HEK293 (cell line): ENCODE data around the gene SOX2.

Experiments
- CTCF ChIA-PET: fragments of 350-600 bp; formaldehyde crosslinking; extraction: SDS; loops from one replicate; lab custom pipeline; 2021; ENCODE audit warnings: antibody characterized with exemption; lab: Yijun Ruan, JAX
- POLR2A ChIA-PET: fragments of 300-600 bp; formaldehyde crosslinking; extraction: SDS; loops from one replicate; lab custom pipeline; 2020; ENCODE audit warnings: antibody characterized with exemption, inconsistent platforms; lab: Yijun Ruan, JAX
- H3K27ac ChIP-seq: fragments of 200-500 bp; sonication (Bioruptor generic); 2 replicates; pipeline ENCODE4 v1.5.1; 2014; ENCODE audit warnings: low read depth, low read length, control low read depth, inconsistent platforms; ENCODE audit errors: extremely low read depth
- H3K36me3 ChIP-seq, 2 experiments: fragments of 200-500 bp in 1 of 2; sonication (Bioruptor generic) in 1 of 2; 1 replicate in 1 of 2; 2 replicates in 1 of 2; pipeline ENCODE4 v1.5.1; 2014 to 2017; ENCODE audit warnings: inconsistent platforms in 2 of 2, low read length in 2 of 2; ENCODE audit not compliant: control insufficient read depth in 2 of 2, insufficient read depth in 1 of 2
- H3K4me1 ChIP-seq: fragments of 200-500 bp; sonication (Bioruptor generic); 2 replicates; pipeline ENCODE4 v1.5.1; 2014; ENCODE audit warnings: mild to moderate bottlenecking, low read length, inconsistent platforms; ENCODE audit not compliant: control insufficient read depth, insufficient read depth
- H3K4me3 ChIP-seq: 2 replicates; pipeline ENCODE4 v1.5.1; 2011; ENCODE audit warnings: low read depth, mild to moderate bottlenecking, control low read depth, low read length, moderate library complexity
- H3K9me3 ChIP-seq: fragments of 200-500 bp; sonication (Bioruptor generic); 2 replicates; pipeline ENCODE4 v1.5.1; 2014; ENCODE audit warnings: low read depth, low read length, inconsistent platforms; ENCODE audit not compliant: control insufficient read depth, insufficient read depth
- ELK4 ChIP-seq: IDR thresholded peaks from 2 replicates; pipeline ENCODE4 v1.6.1; 2011; ENCODE audit warnings: mild to moderate bottlenecking, low read depth, low read length, borderline replicate concordance
- GLIS1 ChIP-seq: fragments of 450-650 bp; formaldehyde crosslinking; IDR thresholded peaks from 2 replicates; pipeline ENCODE4 v1.5.1; 2016; ENCODE audit warnings: missing biosample characterization, missing genetic modification characterization
- REST ChIP-seq: fragments of 450-650 bp; formaldehyde crosslinking; IDR thresholded peaks from 2 replicates; pipeline ENCODE4 v1.5.1; 2016; ENCODE audit warnings: missing biosample characterization, missing genetic modification characterization
- SETDB1 ChIP-seq: IDR thresholded peaks from one replicate; pipeline ENCODE4 v1.6.1; 2017; ENCODE audit warnings: mild to moderate bottlenecking, low read length, moderate library complexity, mixed read lengths; ENCODE audit not compliant: insufficient read length
- ZNF121 ChIP-seq: fragments of 450-650 bp; formaldehyde crosslinking; IDR thresholded peaks from 2 replicates; pipeline ENCODE4 v1.5.1; 2016; ENCODE audit warnings: missing biosample characterization, missing genetic modification characterization
- ZNF24 ChIP-seq: fragments of 450-650 bp; formaldehyde crosslinking; IDR thresholded peaks from 2 replicates; pipeline ENCODE4 v1.5.1; 2016; ENCODE audit warnings: missing biosample characterization, missing genetic modification characterization
- ZNF280C ChIP-seq: fragments of 450-650 bp; formaldehyde crosslinking; IDR thresholded peaks from 2 replicates; pipeline ENCODE4 v1.5.1; 2016; ENCODE audit warnings: missing biosample characterization, missing genetic modification characterization
- ZNF362 ChIP-seq: fragments of 450-650 bp; formaldehyde crosslinking; IDR thresholded peaks from 2 replicates; pipeline ENCODE4 v1.5.1; 2016; ENCODE audit warnings: missing biosample characterization, missing genetic modification characterization
- ZNF366 ChIP-seq: fragments of 450-650 bp; formaldehyde crosslinking; conservative IDR thresholded peaks from 2 replicates; pipeline ENCODE4 v1.5.1; 2016; ENCODE audit warnings: missing biosample characterization, missing genetic modification characterization
- ZNF488 ChIP-seq: fragments of 450-650 bp; formaldehyde crosslinking; IDR thresholded peaks from 2 replicates; pipeline ENCODE4 v1.5.1; 2016; ENCODE audit warnings: missing biosample characterization, missing genetic modification characterization
- ZNF513 ChIP-seq: fragments of 450-650 bp; IDR thresholded peaks from 2 replicates; pipeline ENCODE4 v1.5.1; 2018; ENCODE audit warnings: missing biosample characterization, missing genetic modification characterization
- ZNF555 ChIP-seq: fragments of 450-650 bp; formaldehyde crosslinking; conservative IDR thresholded peaks from 2 replicates; pipeline ENCODE4 v1.5.1; 2017; ENCODE audit warnings: missing biosample characterization, mild to moderate bottlenecking, missing genetic modification characterization, inconsistent platforms
- ZNF580 ChIP-seq: fragments of 450-650 bp; formaldehyde crosslinking; IDR thresholded peaks from 2 replicates; pipeline ENCODE4 v1.5.1; 2016; ENCODE audit warnings: missing biosample characterization, missing genetic modification characterization

The SOX2 gene

GRCh38 chr3:181700168-181701087 lies 11.3 kb upstream of the SOX2 start (continued):
- TF ChIP-seq REST (tag by site-specific recombination) = no peak
- no peak for TF ChIP-seq ZNF121 (tag by site-specific recombination)
- TF ChIP-seq ZNF24 (tag by site-specific recombination) = no peak
- no peak for TF ChIP-seq ZNF366 (tag by site-specific recombination)
- no peak for TF ChIP-seq ZNF555 (tag by site-specific recombination)
- TF ChIP-seq ZNF280C = no peak
- no peak for TF ChIP-seq ELK4
- no peak for TF ChIP-seq ZNF513
- TF ChIP-seq GLIS1 (tag by site-specific recombination) = no peak
- no peak for TF ChIP-seq SETDB1
- TF ChIP-seq, all 188 proteins: peak for 8

- POLR2A ChIA-PET = no interaction called here
- TF ChIP-seq ZNF362 (no peak), ZNF580 (tag by site-specific recombination) (no peak), ZNF488 (tag by site-specific recombination) (no peak)
- TF ChIP-seq, all 188 proteins: peak for 0
- Histone ChIP-seq H3K4me1 (no peaks in the 10 kb centered on the region; the same call in 1 of the 2 replicates), H3K4me3 (no peak overlapping the region), H3K9me3 (no peaks in the 10 kb centered on the region), H3K27ac (no peak overlapping the region), H3K36me3 (no peaks in the 10 kb centered on the region)
- CTCF ChIA-PET = interaction anchor here (0.5 to 4.8 kb wide), 44 partner anchors 8 to 1122 kb away, joined by 3 to 31 read pairs (median 3); no protein-coding TSS in a partner anchor
Observed at GRCh38 chr3:181701096-181701495, 10.6 kb upstream of the SOX2 start.
